Measurements from ENCODE around the gene PDE1A.

- TF ChIP-seq CTCF (conservative IDR thresholded peaks at IDR 0.05; ENCODE audit: low read length), result no peak
- TF ChIP-seq EZH2phosphoT487 (IDR thresholded peaks at IDR 0.05; ENCODE audit: borderline replicate concordance, low read depth, low read length), result no peak
These were observed 57.8 kb downstream of the PDE1A start for GRCh38 chr2:182368996-182369395.
